NCI-H187 treated with DMSO at 0.1 percent for 48 hours (cell line): Measurements from ENCODE around the gene SHF.
A peak's percentile ranks its signal among the peaks of the same experiment; 100 is the strongest.
"Not testable (repeated sequence)": the region's sequence is repeated elsewhere in the genome, so short reads cannot be mapped to it uniquely, and the experiment has no call there.

Source experiments
- DNase-seq: peaks from one replicate; lab custom pipeline; 2025; lab: John Stamatoyannopoulos, UW

SHF gene, protein sequence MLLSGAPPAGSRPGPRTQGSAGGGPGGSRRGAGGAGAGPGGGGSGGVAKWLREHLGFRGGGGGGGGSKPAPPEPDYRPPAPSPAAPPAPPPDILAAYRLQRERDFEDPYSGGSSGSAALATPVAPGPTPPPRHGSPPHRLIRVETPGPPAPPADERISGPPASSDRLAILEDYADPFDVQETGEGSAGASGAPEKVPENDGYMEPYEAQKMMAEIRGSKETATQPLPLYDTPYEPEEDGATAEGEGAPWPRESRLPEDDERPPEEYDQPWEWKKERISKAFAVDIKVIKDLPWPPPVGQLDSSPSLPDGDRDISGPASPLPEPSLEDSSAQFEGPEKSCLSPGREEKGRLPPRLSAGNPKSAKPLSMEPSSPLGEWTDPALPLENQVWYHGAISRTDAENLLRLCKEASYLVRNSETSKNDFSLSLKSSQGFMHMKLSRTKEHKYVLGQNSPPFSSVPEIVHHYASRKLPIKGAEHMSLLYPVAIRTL

DNA sequence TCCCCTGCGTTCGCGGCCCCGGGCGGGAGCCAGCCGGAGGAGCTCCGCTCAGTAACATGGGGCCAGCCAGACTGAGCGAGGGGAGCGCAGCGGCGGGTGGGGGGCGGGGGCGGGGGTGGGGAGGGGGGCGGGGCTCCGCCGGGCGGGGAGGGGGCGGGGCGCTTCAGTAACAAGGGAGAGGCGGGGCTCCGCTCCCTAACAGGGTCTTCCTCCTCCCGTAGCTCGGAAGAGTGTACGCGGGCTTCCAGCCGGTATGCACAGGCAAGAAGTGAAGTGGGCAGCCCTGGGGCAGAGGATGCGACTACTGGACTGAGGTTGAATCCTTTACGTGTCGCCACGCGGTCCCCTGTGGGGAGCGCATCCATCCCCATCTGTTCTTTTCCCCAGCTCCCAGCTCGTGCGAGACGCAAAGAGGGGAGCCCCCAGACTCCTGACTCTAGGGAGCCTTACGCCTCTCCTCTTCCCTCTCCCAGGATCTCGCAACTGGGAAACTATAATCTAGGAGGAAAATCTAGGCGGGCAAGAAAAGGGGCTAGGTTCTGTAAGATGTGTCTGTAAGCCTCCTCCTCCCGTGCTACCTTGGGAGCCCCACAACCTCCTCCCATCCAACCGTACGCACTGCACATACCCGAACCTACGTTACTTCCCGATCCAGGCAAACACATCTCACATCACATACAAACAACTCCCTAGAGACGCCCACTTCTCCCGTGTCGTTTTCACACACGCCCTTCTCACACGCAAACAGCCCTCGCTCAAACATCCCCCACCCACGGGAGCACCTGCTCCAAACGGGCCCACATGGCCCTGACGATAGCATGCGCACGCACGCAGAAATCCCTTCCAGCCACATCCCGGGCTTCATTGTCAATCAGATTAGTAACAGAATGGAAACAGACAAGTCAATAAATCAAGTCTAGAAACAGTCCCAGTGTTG lies at the start of gene SHF:
Gene SHF (minus strand): TSS at position 73 of the 937 bp plus-strand sequence. CDS start 15 bp downstream, at position 58.
- DNase-seq: no peak

DNA sequence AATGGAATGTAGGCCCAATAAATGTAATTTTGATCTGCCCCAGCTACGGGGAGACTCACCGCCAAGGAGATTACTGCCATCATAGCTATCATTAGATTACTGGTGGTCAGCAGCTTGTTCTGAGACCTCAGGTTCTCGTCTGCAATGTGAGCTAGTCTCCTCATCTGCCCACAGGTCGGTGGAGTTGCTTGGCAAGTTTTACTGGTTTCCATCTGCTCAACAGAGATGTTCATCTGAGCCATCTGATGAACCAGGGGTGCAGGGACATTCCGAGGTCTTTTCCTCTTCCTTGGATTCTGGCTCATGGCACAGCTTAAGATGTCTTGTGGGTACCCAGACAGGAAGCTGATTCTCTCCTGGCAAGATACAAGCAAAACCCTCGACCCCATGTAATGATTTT lies 49.0 kb upstream of the SHF start:
- not testable (repeated sequence) for DNase-seq

DNA sequence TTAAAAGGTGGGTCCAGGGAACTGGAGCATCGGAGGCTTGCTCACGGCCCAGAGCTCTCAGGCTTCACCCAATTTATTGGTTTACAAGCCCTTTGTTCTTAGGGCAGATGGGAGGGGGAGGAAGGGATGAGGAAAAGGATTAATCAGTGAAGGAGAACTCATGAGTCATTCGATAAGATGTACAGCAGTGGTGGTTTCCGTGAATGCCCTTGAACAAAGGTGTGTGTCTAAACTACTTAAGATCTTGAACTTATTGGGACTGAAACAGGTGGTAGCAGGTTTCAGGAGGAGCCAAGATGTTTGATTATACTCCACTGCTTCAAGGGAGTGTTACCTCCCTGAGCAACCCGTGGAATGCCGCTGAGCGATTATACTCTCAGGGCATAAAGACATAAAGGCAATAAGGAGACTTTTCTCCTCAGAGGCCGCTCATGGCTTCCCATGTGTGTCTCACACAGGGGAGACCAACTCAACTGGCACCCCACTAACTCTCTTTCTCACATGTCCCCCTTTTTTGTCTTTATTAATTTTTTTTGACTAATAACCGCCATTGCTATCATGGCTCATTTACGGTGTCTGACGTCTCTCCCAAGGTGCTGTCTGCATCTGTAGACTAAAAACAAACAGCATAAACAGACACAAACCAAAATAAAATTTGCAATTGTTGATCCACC lies 46.9 kb upstream of the SHF start:
- DNase-seq: no peak

- DNase-seq: no peak
These were observed 44.2 kb upstream of the SHF start for GRCh38 chr15:45231864-45232562.

GRCh38 chr15:45231132-45231531 lies 43.4 kb upstream of the SHF start:
- DNase-seq: no peak

GRCh38 chr15:45230245-45230965 lies 42.6 kb upstream of the SHF start:
- no peak for DNase-seq

GRCh38 chr15:45228931-45229330 lies 41.2 kb upstream of the SHF start:
- no peak for DNase-seq

DNA sequence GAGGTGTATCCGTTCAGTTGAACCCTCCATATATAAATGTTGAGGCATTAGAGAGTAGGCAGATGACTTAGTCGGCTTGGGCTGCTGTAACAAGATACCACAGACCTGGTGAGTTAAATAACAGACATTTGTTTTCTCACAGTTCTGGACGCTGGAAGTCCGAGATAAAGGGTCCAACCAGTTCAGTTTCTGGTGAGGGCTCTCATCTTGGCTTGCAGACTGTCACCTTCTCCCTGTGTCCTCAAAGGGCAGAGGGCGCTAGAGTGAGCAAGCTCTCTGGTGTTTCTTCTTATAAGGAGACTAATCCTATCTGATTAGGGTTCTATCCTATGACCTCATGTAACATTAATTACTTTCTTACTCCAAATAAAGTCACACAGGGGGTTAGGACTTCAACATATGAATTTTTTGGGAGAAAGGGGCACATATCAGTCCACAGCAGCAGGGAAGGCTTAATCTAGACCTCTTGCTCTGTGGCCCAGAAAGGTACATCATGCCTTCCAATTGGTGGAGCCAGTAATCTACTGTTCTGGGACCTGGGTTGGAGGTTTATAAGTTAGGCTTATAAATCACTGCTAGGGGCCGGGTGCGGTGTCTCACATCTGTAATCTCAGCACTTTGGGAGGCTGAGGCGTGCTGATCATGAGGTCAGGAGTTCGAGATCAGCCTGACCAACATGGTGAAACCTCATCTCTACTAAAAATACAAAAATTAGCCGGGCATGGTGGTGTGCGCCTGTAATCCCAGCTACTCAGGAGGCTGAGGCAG lies 37.9 kb upstream of the SHF start:
- DNase-seq: no peak

GRCh38 chr15:45224621-45225217 lies 37.0 kb upstream of the SHF start:
- DNase-seq: no peak

GRCh38 chr15:45221967-45222366 lies 34.2 kb upstream of the SHF start:
- no peak for DNase-seq

- DNase-seq: no peak
These were observed 33.4 kb upstream of the SHF start for GRCh38 chr15:45221053-45221599.

DNA sequence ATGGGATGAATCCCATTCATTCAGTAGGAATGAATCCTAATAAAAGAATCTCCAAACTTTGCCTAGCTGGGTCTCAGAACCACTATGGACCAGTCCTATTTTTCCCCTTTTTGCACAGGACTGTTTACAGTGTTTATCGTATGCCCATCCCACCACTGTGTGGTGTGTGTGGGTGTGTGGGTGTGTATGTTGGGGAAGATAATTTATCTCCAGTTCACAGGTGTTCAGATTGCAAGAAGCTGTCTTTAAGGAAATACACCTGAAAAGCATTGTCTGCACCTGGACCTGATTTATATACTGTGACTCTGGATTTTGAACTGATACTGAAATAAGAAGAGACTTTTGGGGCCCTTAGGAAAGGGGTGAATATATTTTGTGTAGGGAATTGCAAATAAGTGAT lies 24.7 kb upstream of the SHF start:
- DNase-seq: no peak

DNA sequence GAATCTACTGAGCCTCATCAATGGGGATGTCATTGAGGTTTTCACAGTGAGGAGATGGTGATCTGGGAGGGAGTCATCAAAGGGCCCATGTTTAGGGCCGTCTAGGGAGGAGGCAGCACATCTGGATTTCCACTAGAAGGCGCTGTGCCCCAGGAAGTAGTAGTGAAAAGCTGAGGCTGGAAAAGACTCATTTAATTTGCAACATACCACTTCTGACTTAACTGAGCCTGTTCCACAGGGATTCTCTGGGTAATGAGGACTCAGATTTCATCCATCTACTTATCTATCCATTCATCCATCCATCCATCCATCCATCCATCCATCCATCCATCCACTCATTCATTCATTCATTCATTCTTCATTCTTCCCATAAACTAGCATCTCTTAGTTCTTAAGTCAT lies 17.4 kb upstream of the SHF start:
- peak; percentile 5 for DNase-seq

DNA sequence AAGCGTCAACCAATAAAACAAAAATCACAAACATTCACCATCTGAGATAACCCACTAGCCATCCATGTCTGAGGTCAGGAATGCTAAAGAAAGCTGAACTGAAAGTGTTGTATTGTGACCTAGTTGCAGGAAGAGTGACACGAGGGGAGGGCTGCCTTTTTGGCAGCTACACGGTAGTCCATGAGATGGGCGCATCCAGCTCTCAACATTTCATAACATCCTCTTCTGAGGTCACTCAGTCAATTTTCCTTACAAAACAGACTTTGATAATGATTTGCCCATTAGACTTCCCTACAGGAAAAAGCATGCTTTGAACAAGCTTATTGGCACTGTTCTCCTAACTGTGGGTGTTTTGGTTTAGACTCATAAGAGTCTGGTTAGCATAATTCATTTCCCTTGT lies 15.4 kb upstream of the SHF start:
- no peak for DNase-seq

GRCh38 chr15:45201869-45202268 lies 14.1 kb upstream of the SHF start:
- DNase-seq: no peak

GRCh38 chr15:45201557-45201859 lies 13.7 kb upstream of the SHF start:
- no peak for DNase-seq

DNA sequence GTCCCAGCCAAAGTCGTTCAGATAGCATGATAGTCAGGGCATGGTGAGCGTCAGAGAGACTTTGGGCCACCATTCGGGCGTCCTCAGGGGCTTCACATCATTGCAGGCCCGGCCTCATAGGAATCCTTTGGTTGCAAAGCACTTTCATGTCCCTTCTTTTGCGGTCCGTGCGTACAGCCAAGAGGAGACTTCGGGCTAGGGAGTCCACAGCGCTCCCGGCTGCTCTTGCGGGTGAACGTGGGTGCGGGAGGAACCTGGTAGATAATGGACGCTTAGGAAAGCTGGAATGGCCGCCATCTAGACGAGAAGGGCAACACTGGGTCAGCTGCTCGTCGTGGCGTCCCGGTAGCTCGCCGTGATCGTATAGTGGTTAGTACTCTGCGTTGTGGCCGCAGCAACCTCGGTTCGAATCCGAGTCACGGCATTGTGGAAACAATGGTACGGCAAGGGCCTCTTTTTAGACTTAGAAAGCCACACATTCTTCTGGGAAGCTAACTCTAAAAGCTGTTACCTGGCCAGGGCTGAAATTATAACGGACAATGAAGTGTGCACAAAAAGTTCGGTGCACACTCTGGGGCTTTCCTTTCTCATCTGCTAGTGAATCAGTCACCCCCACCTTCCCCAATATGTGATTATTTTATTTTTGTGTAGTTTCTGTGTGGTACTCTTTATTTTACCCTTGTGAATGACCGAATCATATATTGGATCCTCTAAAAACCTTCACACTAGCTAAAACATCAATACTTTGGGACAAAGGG lies 13.2 kb upstream of the SHF start:
- no peak for DNase-seq

DNA sequence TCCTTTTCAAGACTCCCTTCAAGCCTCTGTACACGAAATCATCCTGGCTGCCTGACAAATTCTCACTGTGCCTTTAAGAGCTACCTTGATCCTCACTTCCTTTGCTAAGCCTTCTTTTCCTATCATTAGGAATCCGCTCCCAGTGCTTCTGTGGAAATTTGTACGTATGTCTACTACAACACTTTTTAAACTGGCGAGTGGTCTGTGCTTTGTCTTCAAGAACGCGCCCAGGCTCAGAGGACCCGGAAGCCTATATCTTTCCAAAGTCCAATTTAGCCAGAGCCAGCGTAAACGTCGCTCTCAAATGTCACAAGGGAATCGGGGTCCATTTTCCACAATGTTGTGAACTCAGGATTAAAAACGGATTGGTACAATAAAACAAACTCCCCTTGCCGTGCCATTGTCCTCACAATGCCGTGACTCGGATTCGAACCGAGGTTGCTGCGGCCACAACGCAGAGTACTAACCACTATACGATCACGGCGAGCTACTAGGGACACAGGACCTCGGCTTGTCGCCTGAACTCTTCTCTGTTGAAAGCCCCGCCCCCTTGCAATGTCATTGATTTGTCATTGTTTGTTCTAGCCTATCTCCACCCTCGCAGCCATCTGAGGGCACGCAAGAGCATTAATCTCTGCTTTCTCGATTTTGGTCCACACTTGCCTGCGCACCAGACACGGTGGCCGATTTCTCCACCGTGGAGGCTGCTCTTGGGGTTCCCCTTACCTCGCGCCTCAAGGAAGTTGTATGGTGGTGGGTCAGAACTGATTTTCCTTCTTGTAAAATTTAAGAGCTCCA lies 12.4 kb upstream of the SHF start:
- peak; percentile 67 for DNase-seq
